GM04504 (cell line): ENCODE data around the gene ALS2CL.
"Not testable (repeated sequence)": the region's sequence is repeated elsewhere in the genome, so short reads cannot be mapped to it uniquely, and the experiment has no call there.

Experiments
- DNase-seq: peaks from one replicate; pipeline ENCODE4 v3.0.0-alpha.2; 2012; ENCODE audit warnings: low read depth

ALS2CL gene

GRCh38 chr3:46715507-46716175 lies 22.2 kb upstream of the ALS2CL start:
- no peak for DNase-seq

DNA sequence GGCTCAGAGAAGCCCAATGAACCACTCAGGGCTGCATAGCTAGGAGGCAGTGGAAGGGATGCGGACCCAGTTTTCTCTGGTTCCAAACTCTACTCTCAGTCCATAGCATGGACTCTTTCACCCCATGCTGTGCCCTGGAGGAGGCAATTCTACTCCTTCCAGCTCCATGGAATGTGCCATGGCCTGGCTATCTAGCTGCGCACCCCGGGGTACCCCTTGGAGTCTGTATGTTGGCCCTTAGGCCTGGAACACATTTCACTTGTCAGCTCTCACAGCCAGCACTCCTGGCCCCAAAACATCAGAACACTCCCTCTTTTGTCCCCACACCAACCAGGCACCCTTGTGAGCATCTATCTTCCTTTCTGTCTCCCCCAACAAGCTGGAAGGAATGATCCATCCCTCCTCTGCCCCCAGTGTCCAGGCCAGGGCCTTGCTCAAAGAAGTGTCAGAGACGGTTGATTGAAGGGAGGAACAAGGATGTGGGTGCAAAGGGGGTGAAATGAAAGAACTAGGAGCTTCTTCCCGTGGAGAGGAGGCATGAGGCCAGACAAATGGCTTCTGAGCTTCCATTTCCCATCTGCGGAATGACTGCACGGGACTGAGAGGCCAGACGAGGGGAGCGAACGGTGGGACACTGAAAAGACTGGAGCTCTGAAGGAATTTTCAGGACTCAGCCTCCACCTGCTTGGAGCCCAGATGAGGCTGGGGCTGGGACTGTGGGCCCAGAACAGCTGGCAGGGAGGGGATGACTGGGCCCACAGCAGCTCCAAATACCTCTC lies 21.4 kb upstream of the ALS2CL start:
- DNase-seq, result no peak

- no peak for DNase-seq
Measured at GRCh38 chr3:46713898-46714552, 20.5 kb upstream of the ALS2CL start.

DNA sequence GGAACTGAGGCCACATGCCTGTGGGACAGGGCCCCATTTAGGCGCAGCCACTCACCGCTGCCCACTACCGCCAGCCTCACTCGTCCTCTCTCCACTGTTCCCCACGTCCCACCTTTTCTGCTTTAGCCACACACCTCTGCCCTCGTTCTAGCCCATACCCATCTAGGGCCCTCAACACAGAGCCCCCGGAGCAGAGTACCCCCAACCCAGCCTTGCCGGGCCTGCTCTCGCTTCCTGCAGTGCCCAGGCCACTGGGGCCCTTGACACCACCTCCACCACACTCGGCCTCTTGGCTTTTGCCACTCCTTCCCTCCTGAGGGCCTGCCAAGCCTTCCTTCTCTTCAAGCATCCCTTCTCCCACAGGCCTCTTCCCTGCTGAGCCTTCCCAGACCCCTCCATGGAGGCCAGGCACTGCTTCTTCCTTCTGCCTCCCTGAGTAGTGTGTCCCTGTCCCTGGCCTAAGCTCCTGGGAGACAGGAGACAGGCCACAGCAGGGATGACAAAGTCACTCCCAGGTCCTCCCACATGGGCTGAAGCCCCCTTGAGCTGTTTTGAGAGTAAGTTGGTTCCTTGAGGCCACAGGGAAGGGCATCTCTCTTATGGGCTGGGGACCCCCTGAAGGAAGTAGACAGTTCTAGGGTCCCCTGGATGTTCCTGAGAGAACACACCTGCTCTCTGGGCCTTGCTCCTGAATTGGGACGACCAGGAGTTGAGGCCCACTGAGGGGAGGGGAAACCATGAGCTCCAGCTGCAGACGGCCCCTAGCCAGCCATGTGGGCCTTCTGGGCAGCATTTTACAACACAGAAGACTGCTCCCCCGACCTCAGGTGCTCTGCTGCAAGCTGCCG lies 19.8 kb upstream of the ALS2CL start:
- DNase-seq, result no peak

GRCh38 chr3:46712191-46713049 lies 18.9 kb upstream of the ALS2CL start:
- DNase-seq, result no peak

DNA sequence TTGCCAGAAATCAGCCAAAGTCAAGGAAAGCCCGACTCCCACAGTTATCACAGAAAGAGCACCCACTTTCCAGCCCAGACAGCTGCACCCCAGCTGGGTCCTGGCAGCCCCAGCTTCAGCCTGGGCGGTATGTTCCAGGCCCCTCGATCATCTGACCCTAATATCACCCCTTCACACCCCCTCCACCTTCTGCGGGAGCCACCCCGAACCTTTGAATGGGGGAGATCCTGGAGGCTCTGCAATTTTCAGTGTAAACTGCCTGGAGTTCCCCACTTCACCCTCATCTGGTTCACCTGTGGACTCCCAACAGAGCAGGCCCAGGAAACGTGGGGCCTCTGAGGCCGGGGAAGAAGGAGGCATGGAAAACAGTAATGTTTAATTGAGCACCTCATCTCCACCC lies 18.3 kb upstream of the ALS2CL start:
- no peak for DNase-seq

GRCh38 chr3:46711305-46711704 lies 17.8 kb upstream of the ALS2CL start:
- DNase-seq, result no peak

DNA sequence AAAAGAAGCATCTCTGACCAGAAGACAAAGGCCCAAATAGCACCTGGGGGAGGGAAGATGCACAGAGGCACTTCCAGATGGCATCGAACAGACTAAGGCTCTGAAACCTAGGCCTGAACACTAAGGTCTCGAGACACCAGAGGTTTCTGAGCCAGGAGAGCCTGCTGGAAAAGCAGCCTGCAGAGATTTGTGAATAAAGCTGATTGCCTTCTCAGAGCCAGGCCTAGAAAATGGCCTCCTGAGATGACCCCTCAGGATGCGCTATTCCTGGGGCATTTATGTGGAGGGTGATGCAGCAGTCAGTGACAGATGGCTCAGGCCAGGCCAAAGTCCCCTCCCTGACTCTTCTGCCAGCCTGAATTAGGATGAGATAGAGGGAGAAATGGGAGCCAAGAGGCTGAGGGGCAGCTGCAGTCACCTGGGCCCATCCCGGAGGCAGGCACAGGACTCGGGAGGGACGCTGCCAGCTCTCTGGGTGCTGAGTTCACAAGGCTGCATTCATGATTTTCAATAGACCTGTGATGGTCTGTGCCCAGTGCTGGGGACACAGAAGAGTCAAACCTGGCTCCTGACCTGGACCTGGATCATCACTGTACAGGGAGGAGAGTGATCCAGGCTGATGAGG lies 17.3 kb upstream of the ALS2CL start:
- no peak for DNase-seq

GRCh38 chr3:46710229-46710628 lies 16.8 kb upstream of the ALS2CL start:
- no peak for DNase-seq

- no peak for DNase-seq
Measured at GRCh38 chr3:46709721-46710120, 16.2 kb upstream of the ALS2CL start.

DNA sequence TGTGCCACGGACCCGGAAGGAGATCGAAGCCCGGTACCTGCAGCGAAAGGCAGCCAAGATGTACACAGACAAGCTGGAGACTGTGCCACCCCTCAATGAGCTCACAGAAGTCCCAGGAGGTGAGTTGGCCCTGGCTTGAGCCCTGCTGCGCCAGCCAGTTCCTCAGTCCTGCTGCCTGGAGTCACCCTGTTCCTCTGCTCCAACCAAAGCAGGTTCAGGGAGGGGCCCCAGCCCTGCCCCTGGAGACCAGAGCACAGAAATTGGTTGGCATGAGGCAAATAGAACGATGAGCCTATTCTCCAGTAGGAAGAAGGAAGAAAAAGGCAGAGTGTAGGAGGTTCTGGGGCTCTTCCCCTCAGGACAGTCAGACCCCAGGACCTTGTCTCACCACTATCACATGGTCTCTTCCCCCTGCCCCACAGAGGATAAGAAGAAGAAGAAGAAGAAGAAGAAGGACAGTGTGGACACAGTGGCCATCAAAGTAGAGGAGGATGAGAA lies 15.7 kb upstream of the ALS2CL start:
- DNase-seq, result no peak

DNA sequence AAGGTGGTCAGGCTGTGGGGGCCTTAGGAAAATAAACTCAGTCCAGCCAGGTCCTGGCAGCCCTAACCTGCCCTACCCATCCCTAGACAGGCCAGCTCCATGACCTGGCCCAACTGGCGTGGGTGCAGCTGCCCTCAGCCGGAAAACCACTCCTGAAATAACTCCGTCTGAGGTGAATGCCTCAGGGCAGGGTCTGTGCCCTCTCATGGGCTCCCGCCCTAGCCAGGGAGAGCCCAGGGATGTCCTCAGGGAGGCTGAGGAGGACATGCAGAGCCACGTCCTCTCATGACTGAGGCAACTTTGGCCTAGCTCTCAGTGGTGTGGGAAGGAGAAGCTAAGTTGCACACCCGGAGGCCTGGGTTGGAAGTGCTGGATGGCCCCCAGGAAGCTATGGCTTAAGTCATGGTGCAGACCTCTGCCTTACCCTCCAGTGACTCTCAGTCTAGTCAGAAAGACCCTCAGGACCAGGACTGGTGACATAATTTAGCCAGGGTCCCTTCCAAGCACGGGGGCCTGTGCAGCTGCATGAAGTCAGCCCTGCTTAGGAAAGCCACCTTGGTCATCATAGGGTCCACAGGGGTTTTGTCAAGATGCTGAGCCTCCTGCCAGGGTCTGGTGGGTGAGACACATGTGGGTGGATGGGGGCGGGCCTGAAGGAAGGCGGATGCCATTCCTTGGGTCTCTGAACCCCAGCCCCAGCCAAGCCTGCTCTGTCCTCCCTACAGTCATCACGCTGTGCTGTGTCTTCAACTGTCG lies 15.1 kb upstream of the ALS2CL start:
- no peak for DNase-seq

- DNase-seq, result no peak
Measured at GRCh38 chr3:46707601-46708011, 14.1 kb upstream of the ALS2CL start.

- no peak for DNase-seq
Measured at GRCh38 chr3:46706771-46707582, 13.5 kb upstream of the ALS2CL start.

DNA sequence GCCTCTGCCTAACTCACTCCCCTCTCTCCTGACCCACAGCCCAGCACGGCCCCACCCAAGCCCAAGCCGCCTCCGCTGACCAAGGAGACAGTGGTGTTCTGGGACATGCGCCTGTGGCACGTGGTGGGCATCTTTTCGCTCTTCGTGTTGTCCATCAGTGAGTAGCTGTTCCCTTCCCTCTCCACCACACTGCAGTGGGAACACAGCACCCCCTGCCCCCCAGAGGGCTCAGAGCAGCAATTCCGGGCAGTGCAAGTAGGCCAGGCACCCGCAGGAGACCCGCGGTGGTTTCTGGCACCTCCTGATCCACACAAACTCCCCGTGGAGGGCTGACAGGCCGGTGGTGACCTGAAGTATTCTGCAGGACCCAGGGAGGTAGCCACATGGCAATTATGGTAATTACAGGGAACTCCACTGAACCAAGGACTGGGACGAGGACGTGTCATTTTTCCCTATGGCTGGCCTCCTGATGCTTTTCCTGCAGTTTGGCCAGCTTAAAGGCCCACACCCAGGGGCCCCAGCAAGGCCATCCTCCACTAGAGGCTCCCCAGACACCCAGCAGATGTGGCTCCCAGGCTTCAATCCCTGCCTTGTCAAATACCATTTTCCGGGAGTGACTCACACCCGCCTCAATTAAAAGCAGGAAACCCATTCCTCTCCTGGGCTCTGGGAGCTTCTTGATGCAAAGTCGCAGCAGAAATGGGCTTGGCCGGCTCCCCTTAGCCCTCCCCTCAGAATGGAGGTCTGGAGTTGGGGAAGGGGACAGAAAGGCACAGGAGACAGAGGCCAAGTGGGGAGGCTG lies 12.5 kb upstream of the ALS2CL start:
- peak; percentile 64 for DNase-seq

GRCh38 chr3:46705022-46705530 lies 11.6 kb upstream of the ALS2CL start:
- peak; percentile 35 for DNase-seq

GRCh38 chr3:46704346-46704745 lies 10.9 kb upstream of the ALS2CL start:
- DNase-seq, result not testable (repeated sequence)

DNA sequence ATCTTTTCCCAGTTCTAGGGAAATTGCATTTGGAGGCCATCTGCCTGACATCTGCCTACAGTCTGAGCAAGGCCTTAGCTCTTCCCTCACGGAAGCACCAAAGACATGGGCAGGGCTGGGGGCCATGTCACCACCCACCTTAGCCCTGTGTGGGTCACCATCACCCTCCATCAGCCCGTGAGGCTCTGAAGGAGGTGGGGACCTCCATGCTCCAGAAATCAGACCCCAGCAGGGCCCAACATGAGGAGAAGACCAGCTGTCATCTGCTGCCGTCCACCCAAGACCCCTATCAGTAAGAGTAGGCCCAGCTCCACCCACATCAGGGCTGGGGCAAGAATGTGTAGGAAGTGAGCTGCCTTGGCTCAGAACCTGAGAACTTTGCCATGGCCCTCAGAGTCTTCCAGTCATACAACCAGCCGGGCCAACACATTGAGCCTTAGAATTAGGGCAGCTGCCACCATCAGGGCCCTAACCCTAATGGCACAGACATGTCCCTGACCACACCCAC lies 9.6 kb upstream of the ALS2CL start:
- DNase-seq, result no peak
